Skeletal muscle cell (primary cell): ENCODE data around the gene PRICKLE2.

Experiments
- DNase-seq: peaks from one replicate; pipeline ENCODE4 v3.0.0-alpha.2; 2010; ENCODE audit warnings: low read depth
- H3K4me3 ChIP-seq: 2 replicates; pipeline ENCODE4 v1.5.1; 2011; ENCODE audit warnings: low read depth, mild to moderate bottlenecking, control low read depth, low read length, moderate library complexity

Gene PRICKLE2

GRCh38 chr3:64255741-64256340 is 30.6 kb upstream of the PRICKLE2 start:
- DNase-seq: no peak
- H3K4me3 ChIP-seq: no peak overlapping the region

GRCh38 chr3:64254443-64254842 is 29.2 kb upstream of the PRICKLE2 start:
- H3K4me3 ChIP-seq: no peak overlapping the region
- DNase-seq: no peak

- H3K4me3 ChIP-seq: no peak overlapping the region
- DNase-seq: no peak
These were observed 28.4 kb upstream of the PRICKLE2 start for GRCh38 chr3:64253689-64254088.

DNA sequence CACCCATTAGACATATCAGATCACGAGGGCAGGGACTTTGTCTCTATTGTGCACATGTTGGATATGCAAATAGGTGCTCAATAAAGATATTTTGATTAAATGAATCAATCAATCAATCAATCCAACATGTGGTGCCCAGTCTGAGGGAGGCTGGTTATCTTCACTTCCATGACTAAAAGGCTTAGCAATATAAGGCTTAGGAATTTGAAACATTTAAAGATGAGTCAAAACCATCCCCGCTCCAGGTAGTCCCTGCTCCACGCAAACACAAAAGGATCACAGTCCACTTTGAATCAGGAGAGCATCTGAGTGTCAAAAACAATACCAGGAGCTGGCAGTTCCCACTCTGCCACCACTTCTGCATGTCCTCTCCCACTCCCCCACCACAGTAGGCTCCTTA is 25.8 kb upstream of the PRICKLE2 start:
- H3K4me3 ChIP-seq: no peak overlapping the region
- no peak for DNase-seq

DNA sequence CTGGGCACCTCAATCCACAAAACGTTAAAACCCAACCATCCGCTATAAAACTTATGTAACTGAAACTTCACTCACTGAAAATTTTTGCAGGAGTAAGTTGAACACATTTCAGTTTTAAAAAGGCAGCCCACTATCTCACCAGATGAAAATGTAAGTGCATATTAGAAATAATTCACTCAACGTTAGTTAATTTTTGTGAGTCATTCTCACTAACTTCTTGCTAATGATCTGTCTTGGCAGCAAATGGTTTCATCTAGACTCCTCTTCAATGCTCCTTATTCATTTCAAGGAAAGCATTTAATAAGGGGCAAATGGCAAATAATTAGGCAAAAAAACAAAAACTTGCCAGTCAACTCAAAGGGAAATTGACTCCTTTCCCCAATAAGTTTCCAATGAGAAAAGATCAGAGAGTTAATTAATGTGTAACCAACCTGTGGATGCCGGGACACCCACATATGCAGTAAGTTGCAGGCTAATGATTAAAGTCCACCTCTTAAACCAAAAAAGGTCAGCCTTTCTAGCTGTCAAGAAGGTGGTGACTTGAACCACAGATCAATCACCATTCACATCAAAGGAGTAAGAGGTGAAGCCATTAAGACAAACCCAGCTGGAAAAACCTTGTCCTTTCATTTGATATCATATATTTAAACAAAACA is 22.9 kb upstream of the PRICKLE2 start:
- H3K4me3 ChIP-seq: no peak overlapping the region
- DNase-seq: no peak

GRCh38 chr3:64244011-64244942 is 19.0 kb upstream of the PRICKLE2 start:
- no peak for DNase-seq
- no peak overlapping the region for H3K4me3 ChIP-seq

DNA sequence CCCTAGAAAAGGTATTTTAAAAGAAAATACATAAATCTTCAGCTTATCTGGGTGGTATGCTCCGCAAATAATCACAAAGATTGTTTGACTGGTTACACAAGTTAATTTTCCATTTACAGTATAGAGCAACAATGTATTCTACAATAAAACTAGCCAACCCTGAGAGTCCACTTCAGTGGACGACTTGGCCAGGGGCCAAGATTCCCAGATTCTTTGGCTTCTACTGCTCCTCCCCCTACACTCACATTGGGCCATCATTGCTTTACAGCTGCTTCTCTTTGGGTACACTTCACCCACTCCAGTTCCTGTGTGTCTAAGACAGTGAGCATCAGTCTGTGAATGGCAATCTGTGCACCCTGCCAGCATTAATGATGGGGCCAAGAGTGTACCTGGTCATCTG is 17.2 kb upstream of the PRICKLE2 start:
- no peak overlapping the region for H3K4me3 ChIP-seq
- no peak for DNase-seq

- no peak overlapping the region for H3K4me3 ChIP-seq
- no peak for DNase-seq
These were observed 15.7 kb upstream of the PRICKLE2 start for GRCh38 chr3:64240959-64241358.

DNA sequence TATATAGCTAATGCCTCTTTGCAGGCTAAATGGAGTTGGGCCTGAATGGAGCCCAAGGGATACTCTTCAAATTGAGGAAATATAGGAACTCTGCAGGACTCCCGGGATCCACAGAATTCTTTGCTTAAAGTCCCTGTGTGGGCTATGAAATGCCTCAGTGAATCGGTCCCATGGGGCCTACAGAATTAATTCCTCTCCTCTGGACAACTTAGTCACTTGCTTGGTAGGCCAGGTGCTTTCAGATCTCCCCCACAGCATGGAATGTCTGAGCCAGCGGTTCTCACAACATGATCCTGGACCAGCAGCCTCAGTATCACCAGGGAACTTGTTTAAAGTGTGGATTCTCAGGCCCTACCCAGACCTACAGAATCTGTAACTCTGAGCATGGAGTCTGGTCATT is 15.1 kb upstream of the PRICKLE2 start:
- no peak overlapping the region for H3K4me3 ChIP-seq
- no peak for DNase-seq

DNA sequence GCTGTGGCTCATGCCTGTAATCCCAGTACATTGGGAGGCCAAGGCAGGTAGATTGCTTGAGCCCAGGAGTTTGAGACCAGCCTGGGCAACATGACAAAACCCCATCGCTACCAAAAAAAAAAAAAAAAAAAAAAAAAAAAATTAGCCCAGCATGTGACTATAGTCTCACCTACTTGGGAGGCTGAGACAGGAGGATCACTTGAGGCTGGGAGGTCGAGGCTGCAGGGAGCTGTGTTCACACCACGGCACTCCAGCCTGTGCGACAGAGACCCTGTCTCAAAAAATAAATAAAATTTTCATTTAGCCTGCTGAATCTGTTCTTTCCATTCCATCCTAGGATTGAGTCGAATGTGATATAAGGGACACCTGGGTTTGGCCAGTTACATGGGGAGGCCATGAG is 14.6 kb upstream of the PRICKLE2 start:
- H3K4me3 ChIP-seq: no peak overlapping the region

GRCh38 chr3:64238971-64239667 is 13.9 kb upstream of the PRICKLE2 start:
- DNase-seq: peak; percentile 95
- peak overlapping the region; percentile 9 for H3K4me3 ChIP-seq

More for the DNA sequence above, 14.6 kb upstream of the PRICKLE2 start:
- no peak for DNase-seq

GRCh38 chr3:64237083-64237482 is 11.8 kb upstream of the PRICKLE2 start:
- no peak for DNase-seq
- H3K4me3 ChIP-seq: no peak overlapping the region

- no peak for DNase-seq
These were observed 10.3 kb upstream of the PRICKLE2 start for GRCh38 chr3:64235605-64236004.

GRCh38 chr3:64234571-64234970 is 9.3 kb upstream of the PRICKLE2 start:
- H3K4me3 ChIP-seq: no peak overlapping the region
- no peak for DNase-seq

More at GRCh38 chr3:64235605-64236004, 10.3 kb upstream of the PRICKLE2 start:
- no peak overlapping the region for H3K4me3 ChIP-seq

DNA sequence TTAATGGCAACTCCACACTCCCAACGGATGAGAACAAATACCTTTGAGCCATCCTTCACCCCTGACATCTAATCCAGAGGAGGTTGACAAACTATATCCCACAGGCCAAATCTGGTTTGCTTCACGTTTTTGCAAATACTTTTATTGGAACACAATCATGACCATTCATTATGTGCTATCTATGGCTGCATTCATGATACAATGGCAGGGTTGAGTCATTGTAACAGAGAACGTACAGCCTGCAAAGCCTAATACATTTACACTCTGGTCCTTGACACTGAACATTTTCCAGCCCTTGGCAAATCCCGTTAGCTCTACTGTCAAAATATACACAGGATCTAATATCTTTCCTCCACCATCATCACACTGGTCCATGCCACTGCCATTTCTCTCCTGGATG is 7.6 kb upstream of the PRICKLE2 start:
- no peak for DNase-seq
- no peak overlapping the region for H3K4me3 ChIP-seq

DNA sequence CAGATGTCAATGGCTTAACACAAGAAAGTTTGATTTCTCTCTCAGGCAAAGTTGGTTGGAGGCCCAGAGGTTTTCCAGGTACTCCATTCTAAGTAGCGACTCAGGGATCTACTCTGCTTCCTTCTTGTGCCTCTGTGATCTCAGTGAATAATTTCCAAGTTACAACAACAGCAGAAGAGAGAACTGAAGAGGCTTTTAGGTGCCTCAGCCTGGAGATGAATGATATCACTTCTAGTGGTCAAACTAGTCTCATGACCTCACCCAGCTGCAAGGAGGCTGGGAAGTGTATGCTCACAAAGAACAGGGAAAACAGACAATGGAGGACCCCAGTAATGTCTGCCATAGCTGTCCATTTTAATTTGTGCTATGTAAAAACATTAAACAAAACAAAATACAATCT is 4.6 kb upstream of the PRICKLE2 start:
- no peak for DNase-seq
- H3K4me3 ChIP-seq: no peak overlapping the region

DNA sequence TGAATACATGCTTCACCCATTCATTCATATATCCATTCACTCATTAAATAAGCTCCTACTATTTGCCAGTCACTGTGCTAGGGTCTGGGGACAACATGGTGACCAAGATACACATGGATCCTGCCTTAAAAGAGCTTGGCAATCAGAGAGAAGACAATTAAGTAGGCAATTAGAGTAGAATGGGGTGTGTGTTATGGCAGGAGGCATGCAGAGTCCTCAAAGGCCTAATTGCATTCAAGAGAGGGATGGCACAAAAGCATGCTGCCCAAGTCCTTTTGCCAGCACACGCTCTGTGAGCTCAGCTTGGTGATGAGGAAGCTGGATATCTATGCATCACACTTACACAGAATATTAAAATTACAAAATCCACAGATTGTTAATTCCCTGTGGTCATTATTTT is 2.8 kb upstream of the PRICKLE2 start:
- no peak for DNase-seq

GRCh38 chr3:64226730-64227129 is 1.5 kb upstream of the PRICKLE2 start:
- no peak overlapping the region for H3K4me3 ChIP-seq
- DNase-seq: no peak

More for the DNA sequence above, 2.8 kb upstream of the PRICKLE2 start:
- no peak overlapping the region for H3K4me3 ChIP-seq

DNA sequence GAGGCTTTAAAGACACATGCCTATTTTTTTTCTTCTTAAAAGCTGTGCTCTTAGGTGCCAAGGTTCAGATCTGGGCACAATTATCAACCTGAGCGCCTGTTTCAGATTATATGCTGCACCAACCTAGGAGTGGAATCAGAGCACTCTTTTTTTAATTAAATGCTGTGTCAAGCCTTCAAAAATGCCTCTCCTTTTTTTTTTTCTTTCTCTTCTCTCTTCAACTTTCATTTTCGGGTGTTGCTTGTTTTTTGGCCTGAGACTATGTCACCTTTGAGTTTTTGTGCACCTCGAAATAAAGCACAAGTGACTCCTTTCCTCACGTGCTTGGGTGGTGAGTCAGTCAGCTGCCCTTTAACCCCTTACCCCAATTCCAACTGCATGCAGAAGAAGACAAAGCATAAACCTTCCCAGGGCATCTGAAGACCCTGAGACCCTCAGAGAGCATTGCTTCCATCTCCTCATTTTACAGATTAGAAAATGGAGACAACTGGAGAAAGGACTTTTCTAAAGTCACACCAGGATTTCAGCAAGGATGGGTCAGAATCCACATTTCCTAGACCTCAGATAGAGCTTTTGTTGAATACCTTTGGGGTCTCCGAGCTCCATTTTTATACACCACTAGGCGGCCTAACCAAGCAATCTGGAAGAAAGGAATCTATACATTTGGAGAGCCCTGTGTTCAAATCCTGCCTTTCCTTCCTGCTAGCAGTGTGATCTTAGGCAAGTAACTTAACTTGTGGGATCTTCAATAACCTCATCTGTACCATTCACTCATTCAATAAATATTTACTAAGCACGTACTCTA is 631 bp upstream of the PRICKLE2 start:
- no peak for DNase-seq
- H3K4me3 ChIP-seq: peak overlapping the region; percentile 43
